ENCODE results near the gene MACO1.
"Not testable (repeated sequence)": the region's sequence is repeated elsewhere in the genome, so short reads cannot be mapped to it uniquely, and the experiment has no call there.

Gene MACO1

DNA sequence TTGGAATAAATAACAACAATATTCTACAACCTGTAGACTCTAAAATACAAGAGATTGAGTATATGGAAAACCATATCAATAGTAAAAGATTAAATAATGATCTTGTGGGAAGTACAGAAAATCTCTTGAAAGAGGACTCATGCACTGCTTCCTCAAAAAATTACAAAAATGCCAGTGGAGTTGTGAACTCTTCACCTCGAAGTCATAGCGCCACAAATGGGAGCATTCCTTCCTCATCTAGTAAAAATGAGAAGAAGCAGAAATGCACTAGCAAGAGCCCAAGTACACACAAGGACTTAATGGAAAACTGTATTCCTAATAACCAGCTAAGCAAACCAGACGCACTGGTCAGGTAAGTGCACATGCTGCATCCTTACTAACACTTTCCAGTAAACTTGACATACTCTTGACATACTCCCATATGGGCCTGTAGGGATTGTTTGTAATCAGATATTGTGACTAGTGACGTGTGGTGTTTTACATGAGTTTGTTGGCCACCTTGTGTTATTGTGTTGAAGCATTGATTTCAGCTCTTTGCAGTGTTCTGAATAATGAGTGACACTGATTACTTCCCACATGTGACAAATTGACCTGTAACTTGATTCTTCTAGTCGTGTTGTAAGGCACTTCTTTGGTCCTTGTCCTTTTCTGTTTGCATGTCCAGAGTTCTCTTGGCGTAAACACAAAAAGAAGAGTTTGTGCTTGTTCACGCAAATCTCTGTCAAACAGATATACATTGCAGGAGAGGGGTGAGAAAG lies 28.0 kb downstream of the MACO1 start:
- Histone ChIP-seq H3K27ac (ENCODE audit: low read depth, low read length) (no peak overlapping the region), H3K9me3 (ENCODE audit: control insufficient read depth in 1 of 2, low read length in 2 of 2) (no peaks in the 10 kb centered on the region), H3K4me3 (ENCODE audit: low read depth in 1 of 2, low read length in 2 of 2) (no peak overlapping the region), H3K27me3 (ENCODE audit: control insufficient read depth in 1 of 2, insufficient read depth in 2 of 2, low read length in 2 of 2) (no peaks in the 10 kb centered on the region), H3K4me1 (ENCODE audit: control insufficient read depth in 1 of 2, insufficient read depth in 2 of 2, low read length in 2 of 2) (no peaks in the 10 kb centered on the region), H3K36me3 (ENCODE audit: control insufficient read depth in 1 of 2, insufficient read depth in 2 of 2, low read length in 2 of 2) (peaks cover 4 to 29% of the 10 kb centered on the region in 2 donors), H3K9ac (ENCODE audit: low read depth in 1 of 2, low read length in 2 of 2) (no peak overlapping the region)

DNA sequence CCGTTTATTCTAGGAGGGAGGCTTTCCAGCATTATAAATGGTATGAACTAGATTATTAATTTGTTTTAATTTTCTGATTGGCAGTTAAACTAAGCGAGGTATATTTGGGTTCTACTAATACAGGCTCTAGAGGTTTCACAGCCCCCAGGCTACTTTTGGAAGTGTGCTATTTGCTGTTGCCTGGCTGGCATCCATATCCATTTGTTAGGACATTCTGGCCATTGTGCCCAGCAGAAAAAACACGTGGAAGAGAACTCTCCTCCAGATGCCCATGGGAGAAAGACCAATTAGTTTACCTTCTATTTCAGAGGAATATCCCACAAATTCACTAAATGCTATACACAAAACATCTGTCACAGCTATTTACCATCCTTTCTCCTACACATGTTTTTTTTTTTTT lies 29.3 kb downstream of the MACO1 start:
- H3K4me3 ChIP-seq (ENCODE audit: low read depth in 1 of 2, low read length in 2 of 2), result no peak overlapping the region
- H3K36me3 ChIP-seq (ENCODE audit: control insufficient read depth in 1 of 2, insufficient read depth in 2 of 2, low read length in 2 of 2), result peaks cover 4 to 24% of the 10 kb centered on the region in 2 donors
- H3K4me1 ChIP-seq (ENCODE audit: control insufficient read depth in 1 of 2, insufficient read depth in 2 of 2, low read length in 2 of 2), result no peaks in the 10 kb centered on the region
- H3K9me3 ChIP-seq (ENCODE audit: control insufficient read depth in 1 of 2, low read length in 2 of 2), result no peaks in the 10 kb centered on the region
- H3K27me3 ChIP-seq (ENCODE audit: control insufficient read depth in 1 of 2, insufficient read depth in 2 of 2, low read length in 2 of 2), result no peaks in the 10 kb centered on the region
- no peak overlapping the region for H3K27ac ChIP-seq (ENCODE audit: low read depth, low read length)
- H3K9ac ChIP-seq (ENCODE audit: low read depth in 1 of 2, low read length in 2 of 2), result no peak overlapping the region

DNA sequence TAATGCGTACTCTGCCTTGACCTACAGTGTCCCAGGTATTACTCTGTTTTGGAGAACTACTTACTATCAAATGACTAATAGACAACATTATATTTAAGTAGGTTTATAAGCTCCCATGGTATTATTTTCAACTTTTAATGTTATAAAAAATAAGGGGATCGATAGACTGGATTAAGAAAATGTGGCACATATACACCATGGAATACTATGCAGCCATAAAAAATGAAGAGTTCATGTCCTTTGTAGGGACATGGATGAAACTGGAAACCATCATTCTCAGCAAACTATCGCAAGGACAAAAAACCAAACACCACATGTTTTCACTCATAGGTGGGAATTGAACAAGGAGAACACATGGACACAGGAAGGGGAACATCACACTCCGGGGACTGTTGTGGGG lies 30.1 kb downstream of the MACO1 start:
- H3K36me3 ChIP-seq (ENCODE audit: control insufficient read depth in 1 of 2, insufficient read depth in 2 of 2, low read length in 2 of 2), result peaks cover 4 to 24% of the 10 kb centered on the region in 2 donors
- not testable (repeated sequence) for H3K9me3 ChIP-seq (ENCODE audit: control insufficient read depth in 1 of 2, low read length in 2 of 2); H3K9ac ChIP-seq (ENCODE audit: low read depth in 1 of 2, low read length in 2 of 2); H3K27ac ChIP-seq (ENCODE audit: low read depth, low read length); H3K27me3 ChIP-seq (ENCODE audit: control insufficient read depth in 1 of 2, insufficient read depth in 2 of 2, low read length in 2 of 2); H3K4me3 ChIP-seq (ENCODE audit: low read depth in 1 of 2, low read length in 2 of 2); H3K4me1 ChIP-seq (ENCODE audit: control insufficient read depth in 1 of 2, insufficient read depth in 2 of 2, low read length in 2 of 2)

DNA sequence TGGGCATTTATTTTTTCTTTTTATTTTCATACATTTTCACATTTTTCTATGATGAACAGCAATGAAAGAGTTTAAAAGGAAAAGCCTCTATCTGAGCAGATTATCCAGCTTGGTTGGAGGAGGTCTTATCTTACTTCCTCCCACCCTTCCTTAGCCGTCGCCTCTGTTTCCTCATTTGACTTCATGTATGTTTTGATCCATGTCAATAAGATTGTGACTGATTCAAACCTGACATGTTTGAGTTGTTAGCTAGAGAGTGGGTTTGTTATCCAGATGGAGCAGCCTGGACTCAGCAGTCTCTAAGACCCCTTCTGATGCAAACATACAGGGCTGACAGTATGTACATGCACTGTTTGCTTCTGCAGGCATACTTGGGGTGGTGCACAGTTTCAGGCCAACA lies 31.2 kb downstream of the MACO1 start:
- H3K4me3 ChIP-seq (ENCODE audit: low read depth in 1 of 2, low read length in 2 of 2), result no peak overlapping the region
- no peaks in the 10 kb centered on the region for H3K27me3 ChIP-seq (ENCODE audit: control insufficient read depth in 1 of 2, insufficient read depth in 2 of 2, low read length in 2 of 2)
- H3K36me3 ChIP-seq (ENCODE audit: control insufficient read depth in 1 of 2, insufficient read depth in 2 of 2, low read length in 2 of 2), result peaks cover 4 to 18% of the 10 kb centered on the region in 2 donors
- no peaks in the 10 kb centered on the region for H3K4me1 ChIP-seq (ENCODE audit: control insufficient read depth in 1 of 2, insufficient read depth in 2 of 2, low read length in 2 of 2)
- no peaks in the 10 kb centered on the region for H3K9me3 ChIP-seq (ENCODE audit: control insufficient read depth in 1 of 2, low read length in 2 of 2)
- no peak overlapping the region for H3K9ac ChIP-seq (ENCODE audit: low read depth in 1 of 2, low read length in 2 of 2)
- no peak overlapping the region for H3K27ac ChIP-seq (ENCODE audit: low read depth, low read length)

DNA sequence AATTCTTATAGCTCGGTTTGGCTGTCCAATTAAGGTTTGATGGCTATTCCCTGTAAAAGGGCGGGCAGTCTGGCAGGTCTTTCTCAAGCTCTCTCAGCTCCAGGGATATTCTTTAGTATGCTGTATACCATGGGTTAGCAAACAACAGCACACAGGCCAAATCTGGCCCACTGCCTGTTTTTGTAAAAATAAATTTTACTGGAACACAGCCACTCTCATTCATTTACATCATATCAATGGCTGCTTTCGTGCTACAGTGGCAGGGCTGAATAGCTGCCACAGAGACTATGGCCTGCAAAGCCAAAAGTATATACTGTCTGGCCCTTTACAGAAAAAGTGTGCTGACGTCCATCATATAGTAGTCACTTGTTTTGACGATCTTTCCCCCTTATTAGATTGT lies 32.0 kb downstream of the MACO1 start:
- Histone ChIP-seq H3K9me3 (ENCODE audit: control insufficient read depth in 1 of 2, low read length in 2 of 2) (no peaks in the 10 kb centered on the region), H3K27ac (ENCODE audit: low read depth, low read length) (no peak overlapping the region), H3K27me3 (ENCODE audit: control insufficient read depth in 1 of 2, insufficient read depth in 2 of 2, low read length in 2 of 2) (no peaks in the 10 kb centered on the region), H3K4me3 (ENCODE audit: low read depth in 1 of 2, low read length in 2 of 2) (no peak overlapping the region), H3K9ac (ENCODE audit: low read depth in 1 of 2, low read length in 2 of 2) (no peak overlapping the region), H3K4me1 (ENCODE audit: control insufficient read depth in 1 of 2, insufficient read depth in 2 of 2, low read length in 2 of 2) (no peaks in the 10 kb centered on the region), H3K36me3 (ENCODE audit: control insufficient read depth in 1 of 2, insufficient read depth in 2 of 2, low read length in 2 of 2) (peaks cover 4 to 12% of the 10 kb centered on the region in 2 donors)

DNA sequence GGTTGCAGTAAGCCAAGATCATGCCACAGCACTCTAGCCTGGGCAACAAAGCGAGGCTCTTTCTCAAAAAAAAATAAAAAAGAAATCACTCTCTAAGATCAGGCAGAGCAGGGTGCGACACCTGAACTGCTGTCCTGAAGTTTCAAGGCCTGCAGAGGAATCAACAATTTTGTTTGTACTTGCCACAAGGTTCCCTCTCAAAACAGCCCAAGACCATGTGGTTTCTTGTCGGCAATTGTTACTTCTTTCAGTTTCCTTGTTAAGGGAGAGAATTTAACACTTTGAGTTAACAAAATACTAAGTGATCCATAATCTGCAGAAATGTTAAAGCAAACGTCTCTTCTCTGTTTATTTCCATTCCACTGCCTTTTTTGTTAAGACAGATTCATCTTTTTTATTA lies 36.5 kb downstream of the MACO1 start:
- no peak overlapping the region for H3K4me3 ChIP-seq (ENCODE audit: low read depth in 1 of 2, low read length in 2 of 2)
- H3K27me3 ChIP-seq (ENCODE audit: control insufficient read depth in 1 of 2, insufficient read depth in 2 of 2, low read length in 2 of 2), result no peaks in the 10 kb centered on the region
- H3K36me3 ChIP-seq (ENCODE audit: control insufficient read depth in 1 of 2, insufficient read depth in 2 of 2, low read length in 2 of 2), result peaks cover 0 to 3% of the 10 kb centered on the region in 2 donors
- peaks cover 0 to 5% of the 10 kb centered on the region in 2 donors for H3K4me1 ChIP-seq (ENCODE audit: control insufficient read depth in 1 of 2, insufficient read depth in 2 of 2, low read length in 2 of 2)
- no peaks in the 10 kb centered on the region for H3K9me3 ChIP-seq (ENCODE audit: control insufficient read depth in 1 of 2, low read length in 2 of 2)
- H3K9ac ChIP-seq (ENCODE audit: low read depth in 1 of 2, low read length in 2 of 2), result no peak overlapping the region
- H3K27ac ChIP-seq (ENCODE audit: low read depth, low read length), result no peak overlapping the region

DNA sequence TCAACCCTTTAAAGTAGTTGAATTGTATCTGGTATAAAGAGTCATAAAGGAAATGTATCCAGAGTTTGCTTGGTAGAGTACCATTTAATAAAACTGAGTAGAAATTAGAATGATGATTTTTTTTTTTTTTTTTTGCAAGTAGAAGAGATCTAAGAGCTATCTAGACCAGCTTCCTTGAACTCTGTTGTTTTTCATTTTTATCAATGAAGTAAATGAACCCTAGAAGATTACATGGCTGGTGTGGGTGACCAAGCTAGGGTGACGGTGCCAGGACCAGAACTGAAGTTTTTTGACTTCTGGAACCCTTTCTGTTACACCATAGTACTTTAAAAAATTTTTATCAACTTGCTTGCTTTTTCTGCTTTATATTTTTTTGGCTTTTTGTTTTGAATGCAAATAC lies 36.9 kb downstream of the MACO1 start:
- Histone ChIP-seq H3K9ac (ENCODE audit: low read depth in 1 of 2, low read length in 2 of 2) (no peak overlapping the region), H3K36me3 (ENCODE audit: control insufficient read depth in 1 of 2, insufficient read depth in 2 of 2, low read length in 2 of 2) (peaks cover 2 to 3% of the 10 kb centered on the region in 2 donors), H3K9me3 (ENCODE audit: control insufficient read depth in 1 of 2, low read length in 2 of 2) (no peaks in the 10 kb centered on the region), H3K4me3 (ENCODE audit: low read depth in 1 of 2, low read length in 2 of 2) (no peak overlapping the region), H3K27ac (ENCODE audit: low read depth, low read length) (no peak overlapping the region), H3K4me1 (ENCODE audit: control insufficient read depth in 1 of 2, insufficient read depth in 2 of 2, low read length in 2 of 2) (peaks cover 0 to 5% of the 10 kb centered on the region in 2 donors), H3K27me3 (ENCODE audit: control insufficient read depth in 1 of 2, insufficient read depth in 2 of 2, low read length in 2 of 2) (no peaks in the 10 kb centered on the region)

DNA sequence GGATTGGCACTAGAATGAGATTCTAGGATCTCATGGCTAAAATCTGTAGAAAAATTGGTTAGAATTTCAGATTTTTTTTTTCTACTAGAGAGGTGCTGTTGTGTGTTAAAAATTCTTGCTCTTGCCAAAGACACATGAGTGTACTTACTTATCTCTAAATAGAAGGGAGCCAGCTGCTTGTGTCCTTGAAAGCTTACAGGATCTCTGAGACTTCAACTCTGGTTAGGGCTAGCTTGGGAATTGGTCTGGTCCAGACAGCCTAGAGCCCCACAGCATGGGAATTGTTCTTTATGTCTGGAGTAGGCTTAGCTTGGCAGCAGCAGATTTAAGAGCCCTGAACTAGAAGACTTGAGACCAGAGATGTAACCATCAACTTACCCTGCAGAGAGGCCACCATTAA lies 37.3 kb downstream of the MACO1 start:
- Histone ChIP-seq H3K27me3 (ENCODE audit: control insufficient read depth in 1 of 2, insufficient read depth in 2 of 2, low read length in 2 of 2) (no peaks in the 10 kb centered on the region), H3K9ac (ENCODE audit: low read depth in 1 of 2, low read length in 2 of 2) (no peak overlapping the region), H3K9me3 (ENCODE audit: control insufficient read depth in 1 of 2, low read length in 2 of 2) (no peaks in the 10 kb centered on the region), H3K27ac (ENCODE audit: low read depth, low read length) (no peak overlapping the region), H3K4me1 (ENCODE audit: control insufficient read depth in 1 of 2, insufficient read depth in 2 of 2, low read length in 2 of 2) (peaks cover 0 to 5% of the 10 kb centered on the region in 2 donors), H3K36me3 (ENCODE audit: control insufficient read depth in 1 of 2, insufficient read depth in 2 of 2, low read length in 2 of 2) (peaks cover 3% of the 10 kb centered on the region in 2 donors), H3K4me3 (ENCODE audit: low read depth in 1 of 2, low read length in 2 of 2) (no peak overlapping the region)

DNA sequence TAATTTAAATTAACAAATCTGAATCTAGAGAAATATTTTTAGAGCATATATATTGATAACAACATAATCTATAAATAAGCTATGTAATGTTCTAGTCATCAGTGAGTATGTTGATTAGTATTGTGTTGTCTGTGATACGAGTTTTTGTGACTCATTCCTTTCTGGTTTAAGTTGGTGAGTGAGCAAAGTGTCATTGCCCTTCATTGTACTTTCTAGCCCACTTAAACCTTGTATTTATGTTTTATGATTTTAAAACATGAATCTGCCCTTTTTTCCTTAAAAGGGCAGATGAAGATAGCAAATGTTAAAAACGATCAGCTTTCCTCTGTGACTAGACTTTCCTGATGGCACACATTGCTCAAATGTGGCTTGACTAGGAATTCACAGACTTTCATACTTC lies 38.5 kb downstream of the MACO1 start:
- no peak overlapping the region for H3K27ac ChIP-seq (ENCODE audit: low read depth, low read length)
- no peaks in the 10 kb centered on the region for H3K9me3 ChIP-seq (ENCODE audit: control insufficient read depth in 1 of 2, low read length in 2 of 2)
- H3K4me1 ChIP-seq (ENCODE audit: control insufficient read depth in 1 of 2, insufficient read depth in 2 of 2, low read length in 2 of 2), result peaks cover 5% of the 10 kb centered on the region in 2 donors
- no peak overlapping the region for H3K9ac ChIP-seq (ENCODE audit: low read depth in 1 of 2, low read length in 2 of 2)
- peaks cover 3% of the 10 kb centered on the region in 2 donors for H3K36me3 ChIP-seq (ENCODE audit: control insufficient read depth in 1 of 2, insufficient read depth in 2 of 2, low read length in 2 of 2)
- H3K4me3 ChIP-seq (ENCODE audit: low read depth in 1 of 2, low read length in 2 of 2), result no peak overlapping the region
- no peaks in the 10 kb centered on the region for H3K27me3 ChIP-seq (ENCODE audit: control insufficient read depth in 1 of 2, insufficient read depth in 2 of 2, low read length in 2 of 2)

DNA sequence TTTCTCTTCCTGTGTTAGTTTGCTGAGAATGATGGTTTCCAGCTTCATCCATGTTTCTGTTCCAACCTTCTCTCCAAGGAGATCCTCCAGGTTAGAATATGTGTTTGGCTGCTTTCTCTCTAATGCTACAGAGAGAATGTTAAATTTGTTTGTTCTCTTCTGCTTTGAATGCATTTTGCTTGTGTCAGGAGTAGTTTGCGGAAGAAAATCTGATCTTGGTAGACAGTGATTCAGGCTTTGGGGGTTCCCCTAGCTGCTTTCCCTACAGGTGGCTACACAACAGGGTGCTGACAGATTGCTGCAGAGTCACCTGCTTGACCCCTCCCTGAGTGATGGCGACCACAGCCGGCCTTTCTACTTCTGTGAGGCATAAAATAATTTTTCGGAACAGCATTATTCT lies 41.8 kb downstream of the MACO1 start:
- H3K9ac ChIP-seq (ENCODE audit: low read depth in 1 of 2, low read length in 2 of 2), result no peak overlapping the region
- no peak overlapping the region for H3K27ac ChIP-seq (ENCODE audit: low read depth, low read length)
- peaks cover 5 to 13% of the 10 kb centered on the region in 2 donors for H3K4me1 ChIP-seq (ENCODE audit: control insufficient read depth in 1 of 2, insufficient read depth in 2 of 2, low read length in 2 of 2)
- peaks cover 3% of the 10 kb centered on the region in 2 donors for H3K36me3 ChIP-seq (ENCODE audit: control insufficient read depth in 1 of 2, insufficient read depth in 2 of 2, low read length in 2 of 2)
- no peak overlapping the region for H3K4me3 ChIP-seq (ENCODE audit: low read depth in 1 of 2, low read length in 2 of 2)
- no peaks in the 10 kb centered on the region for H3K9me3 ChIP-seq (ENCODE audit: control insufficient read depth in 1 of 2, low read length in 2 of 2)
- no peaks in the 10 kb centered on the region for H3K27me3 ChIP-seq (ENCODE audit: control insufficient read depth in 1 of 2, insufficient read depth in 2 of 2, low read length in 2 of 2)

Data from duodenal mucosa (tissue), 2 donors.